ENCODE measurements around the gene CMSS1.

The CMSS1 gene

GRCh38 chr3:100072326-100073048, 254.8 kb downstream of the CMSS1 start:
- H3K4me1 ChIP-seq (ENCODE audit: control insufficient read depth in 2 of 2, insufficient read depth in 2 of 2, low read length in 2 of 2) = peaks cover 8 to 29% of the 10 kb centered on the region in 2 donors

GRCh38 chr3:100073049-100073713, 255.5 kb downstream of the CMSS1 start:
- no peak overlapping the region for H3K4me3 ChIP-seq (ENCODE audit: low read length in 2 of 2)
- no peaks in the 10 kb centered on the region for H3K27me3 ChIP-seq (ENCODE audit: control insufficient read depth in 2 of 2, insufficient read depth in 2 of 2, low read length in 2 of 2)
- H3K9me3 ChIP-seq (ENCODE audit: control insufficient read depth in 2 of 2, low read length in 2 of 2) = no peaks in the 10 kb centered on the region
- no peaks in the 10 kb centered on the region for H3K36me3 ChIP-seq (ENCODE audit: control insufficient read depth in 2 of 2, insufficient read depth in 2 of 2, low read length in 2 of 2)
- no peak overlapping the region for H3K9ac ChIP-seq (ENCODE audit: low read depth in 1 of 2, low read length in 2 of 2)
- peaks cover 8 to 26% of the 10 kb centered on the region in 2 donors for H3K4me1 ChIP-seq (ENCODE audit: control insufficient read depth in 2 of 2, insufficient read depth in 2 of 2, low read length in 2 of 2)
- H3K27ac ChIP-seq (ENCODE audit: low read depth in 2 of 2, low read length in 2 of 2) = peak overlapping the region; percentile 64 to 69

More at GRCh38 chr3:100072326-100073048, 254.8 kb downstream of the CMSS1 start:
- H3K36me3 ChIP-seq (ENCODE audit: control insufficient read depth in 2 of 2, insufficient read depth in 2 of 2, low read length in 2 of 2) = no peaks in the 10 kb centered on the region
- H3K9me3 ChIP-seq (ENCODE audit: control insufficient read depth in 2 of 2, low read length in 2 of 2) = no peaks in the 10 kb centered on the region
- no peak overlapping the region for H3K4me3 ChIP-seq (ENCODE audit: low read length in 2 of 2)
- H3K27ac ChIP-seq (ENCODE audit: low read depth in 2 of 2, low read length in 2 of 2) = peak overlapping the region in 1 of 2 donors; percentile 2
- no peaks in the 10 kb centered on the region for H3K27me3 ChIP-seq (ENCODE audit: control insufficient read depth in 2 of 2, insufficient read depth in 2 of 2, low read length in 2 of 2)
- H3K9ac ChIP-seq (ENCODE audit: low read depth in 1 of 2, low read length in 2 of 2) = no peak overlapping the region

- H3K27ac ChIP-seq (ENCODE audit: low read depth in 2 of 2, low read length in 2 of 2) = peak overlapping the region; percentile 64 to 69
- no peak overlapping the region for H3K9ac ChIP-seq (ENCODE audit: low read depth in 1 of 2, low read length in 2 of 2)
- H3K27me3 ChIP-seq (ENCODE audit: control insufficient read depth in 2 of 2, insufficient read depth in 2 of 2, low read length in 2 of 2) = no peaks in the 10 kb centered on the region
- H3K9me3 ChIP-seq (ENCODE audit: control insufficient read depth in 2 of 2, low read length in 2 of 2) = no peaks in the 10 kb centered on the region
- H3K4me3 ChIP-seq (ENCODE audit: low read length in 2 of 2) = no peak overlapping the region
- no peaks in the 10 kb centered on the region for H3K36me3 ChIP-seq (ENCODE audit: control insufficient read depth in 2 of 2, insufficient read depth in 2 of 2, low read length in 2 of 2)
- H3K4me1 ChIP-seq (ENCODE audit: control insufficient read depth in 2 of 2, insufficient read depth in 2 of 2, low read length in 2 of 2) = peaks cover 8 to 26% of the 10 kb centered on the region in 2 donors
These were observed 256.1 kb downstream of the CMSS1 start for GRCh38 chr3:100073714-100074307.

GRCh38 chr3:100075196-100075595, 257.5 kb downstream of the CMSS1 start:
- Histone ChIP-seq H3K4me3 (ENCODE audit: low read length in 2 of 2) (no peak overlapping the region), H3K4me1 (ENCODE audit: control insufficient read depth in 2 of 2, insufficient read depth in 2 of 2, low read length in 2 of 2) (peaks cover 8 to 22% of the 10 kb centered on the region in 2 donors), H3K9ac (ENCODE audit: low read depth in 1 of 2, low read length in 2 of 2) (no peak overlapping the region), H3K27ac (ENCODE audit: low read depth in 2 of 2, low read length in 2 of 2) (no peak overlapping the region), H3K9me3 (ENCODE audit: control insufficient read depth in 2 of 2, low read length in 2 of 2) (no peaks in the 10 kb centered on the region), H3K27me3 (ENCODE audit: control insufficient read depth in 2 of 2, insufficient read depth in 2 of 2, low read length in 2 of 2) (no peaks in the 10 kb centered on the region), H3K36me3 (ENCODE audit: control insufficient read depth in 2 of 2, insufficient read depth in 2 of 2, low read length in 2 of 2) (no peaks in the 10 kb centered on the region)

GRCh38 chr3:100075851-100076730, 258.4 kb downstream of the CMSS1 start:
- Histone ChIP-seq H3K9ac (ENCODE audit: low read depth in 1 of 2, low read length in 2 of 2) (no peak overlapping the region), H3K36me3 (ENCODE audit: control insufficient read depth in 2 of 2, insufficient read depth in 2 of 2, low read length in 2 of 2) (no peaks in the 10 kb centered on the region), H3K4me3 (ENCODE audit: low read length in 2 of 2) (no peak overlapping the region), H3K27ac (ENCODE audit: low read depth in 2 of 2, low read length in 2 of 2) (peak overlapping the region; percentile 49 to 50), H3K27me3 (ENCODE audit: control insufficient read depth in 2 of 2, insufficient read depth in 2 of 2, low read length in 2 of 2) (no peaks in the 10 kb centered on the region), H3K4me1 (ENCODE audit: control insufficient read depth in 2 of 2, insufficient read depth in 2 of 2, low read length in 2 of 2) (peaks cover 8 to 22% of the 10 kb centered on the region in 2 donors), H3K9me3 (ENCODE audit: control insufficient read depth in 2 of 2, low read length in 2 of 2) (no peaks in the 10 kb centered on the region)

GRCh38 chr3:100076731-100077529, 259.3 kb downstream of the CMSS1 start:
- Histone ChIP-seq H3K9me3 (ENCODE audit: control insufficient read depth in 2 of 2, low read length in 2 of 2) (no peaks in the 10 kb centered on the region), H3K4me3 (ENCODE audit: low read length in 2 of 2) (peak overlapping the region; percentile 8 to 13), H3K27ac (ENCODE audit: low read depth in 2 of 2, low read length in 2 of 2) (peak overlapping the region; percentile 48 to 50), H3K27me3 (ENCODE audit: control insufficient read depth in 2 of 2, insufficient read depth in 2 of 2, low read length in 2 of 2) (no peaks in the 10 kb centered on the region), H3K4me1 (ENCODE audit: control insufficient read depth in 2 of 2, insufficient read depth in 2 of 2, low read length in 2 of 2) (peaks cover 8 to 22% of the 10 kb centered on the region in 2 donors), H3K36me3 (ENCODE audit: control insufficient read depth in 2 of 2, insufficient read depth in 2 of 2, low read length in 2 of 2) (no peaks in the 10 kb centered on the region), H3K9ac (ENCODE audit: low read depth in 1 of 2, low read length in 2 of 2) (no peak overlapping the region)

GRCh38 chr3:100079328-100079727, 261.7 kb downstream of the CMSS1 start:
- Histone ChIP-seq H3K36me3 (ENCODE audit: control insufficient read depth in 2 of 2, insufficient read depth in 2 of 2, low read length in 2 of 2) (no peaks in the 10 kb centered on the region), H3K4me3 (ENCODE audit: low read length in 2 of 2) (no peak overlapping the region), H3K4me1 (ENCODE audit: control insufficient read depth in 2 of 2, insufficient read depth in 2 of 2, low read length in 2 of 2) (peaks cover 4 to 15% of the 10 kb centered on the region in 2 donors), H3K27me3 (ENCODE audit: control insufficient read depth in 2 of 2, insufficient read depth in 2 of 2, low read length in 2 of 2) (no peaks in the 10 kb centered on the region), H3K27ac (ENCODE audit: low read depth in 2 of 2, low read length in 2 of 2) (no peak overlapping the region), H3K9ac (ENCODE audit: low read depth in 1 of 2, low read length in 2 of 2) (no peak overlapping the region), H3K9me3 (ENCODE audit: control insufficient read depth in 2 of 2, low read length in 2 of 2) (no peaks in the 10 kb centered on the region)

- Histone ChIP-seq H3K9ac (ENCODE audit: low read depth in 1 of 2, low read length in 2 of 2) (no peak overlapping the region), H3K4me3 (ENCODE audit: low read length in 2 of 2) (no peak overlapping the region), H3K4me1 (ENCODE audit: control insufficient read depth in 2 of 2, insufficient read depth in 2 of 2, low read length in 2 of 2) (peaks cover 4 to 15% of the 10 kb centered on the region in 2 donors), H3K27me3 (ENCODE audit: control insufficient read depth in 2 of 2, insufficient read depth in 2 of 2, low read length in 2 of 2) (no peaks in the 10 kb centered on the region), H3K27ac (ENCODE audit: low read depth in 2 of 2, low read length in 2 of 2) (peak overlapping the region in 1 of 2 donors; percentile 48), H3K36me3 (ENCODE audit: control insufficient read depth in 2 of 2, insufficient read depth in 2 of 2, low read length in 2 of 2) (no peaks in the 10 kb centered on the region), H3K9me3 (ENCODE audit: control insufficient read depth in 2 of 2, low read length in 2 of 2) (no peaks in the 10 kb centered on the region)
These were observed 262.9 kb downstream of the CMSS1 start for GRCh38 chr3:100080573-100080972.

GRCh38 chr3:100081311-100081710, 263.6 kb downstream of the CMSS1 start:
- Histone ChIP-seq H3K36me3 (ENCODE audit: control insufficient read depth in 2 of 2, insufficient read depth in 2 of 2, low read length in 2 of 2) (no peaks in the 10 kb centered on the region), H3K27me3 (ENCODE audit: control insufficient read depth in 2 of 2, insufficient read depth in 2 of 2, low read length in 2 of 2) (no peaks in the 10 kb centered on the region), H3K27ac (ENCODE audit: low read depth in 2 of 2, low read length in 2 of 2) (peak overlapping the region in 1 of 2 donors; percentile 34), H3K9me3 (ENCODE audit: control insufficient read depth in 2 of 2, low read length in 2 of 2) (no peaks in the 10 kb centered on the region), H3K4me3 (ENCODE audit: low read length in 2 of 2) (no peak overlapping the region), H3K4me1 (ENCODE audit: control insufficient read depth in 2 of 2, insufficient read depth in 2 of 2, low read length in 2 of 2) (peaks cover under 1 to 11% of the 10 kb centered on the region in 2 donors), H3K9ac (ENCODE audit: low read depth in 1 of 2, low read length in 2 of 2) (no peak overlapping the region)
